ENCODE data around the gene SYT2.

SYT2 gene

DNA sequence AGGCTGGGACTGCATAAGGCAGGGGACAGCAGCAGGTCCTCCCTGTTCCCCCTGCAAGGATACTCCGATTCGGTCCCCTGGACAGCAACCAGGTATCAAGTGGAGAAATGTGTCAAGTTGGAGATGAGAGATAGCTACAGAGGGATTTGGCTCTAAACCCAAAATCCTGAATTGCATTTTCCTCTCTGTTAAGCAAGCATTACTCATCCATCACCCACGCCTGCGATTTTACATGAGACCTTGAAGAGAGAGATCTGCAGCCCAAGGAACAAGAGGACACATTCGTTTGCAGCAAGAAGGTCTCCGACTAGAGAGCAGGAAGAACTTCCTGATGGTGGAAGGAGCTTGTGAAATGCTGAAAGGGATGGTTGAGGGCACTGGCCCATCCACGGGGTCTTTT lies 21.9 kb downstream of the SYT2 start:
- Histone ChIP-seq H3K4me3 (no peak overlapping the region), H3K27me3 (peaks cover 0 to 31% of the 10 kb centered on the region in 2 donors), H3K9me3 (no peaks in the 10 kb centered on the region), H3K4me1 (no peaks in the 10 kb centered on the region), H3K36me3 (no peaks in the 10 kb centered on the region), H3K27ac (no peak overlapping the region)
- TF ChIP-seq CTCF (IDR thresholded peaks at IDR 0.05) = no peak
- intact Hi-C loops (cut with DNase I; ENCODE audit: low total_unique reads) = no loop called here
- DNase-seq = no peak

DNA sequence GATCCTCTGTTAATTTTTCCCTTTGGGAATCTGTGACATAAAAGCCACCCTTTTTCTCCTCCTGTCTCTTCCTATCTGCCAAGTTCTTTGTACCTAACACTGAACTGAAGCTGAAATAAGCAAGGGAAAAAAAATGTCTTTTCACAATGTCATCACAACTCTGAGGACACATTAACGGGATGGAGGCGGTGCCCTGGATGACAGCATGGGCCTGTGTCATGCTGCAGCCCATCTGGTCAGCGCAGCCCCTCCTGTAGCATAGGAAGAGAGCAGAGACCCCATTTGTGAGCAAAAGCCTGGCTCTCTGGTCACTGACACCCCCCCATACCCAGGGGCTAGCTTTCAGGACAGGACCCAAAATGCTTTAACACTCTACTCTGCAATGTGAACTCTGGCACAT lies 22.5 kb downstream of the SYT2 start:
- intact Hi-C loops (cut with DNase I; ENCODE audit: low total_unique reads) = no loop called here
- TF ChIP-seq CTCF (IDR thresholded peaks at IDR 0.05) = no peak
- Histone ChIP-seq H3K36me3 (no peaks in the 10 kb centered on the region), H3K27me3 (peaks cover 0 to 31% of the 10 kb centered on the region in 2 donors), H3K4me1 (no peaks in the 10 kb centered on the region), H3K9me3 (no peaks in the 10 kb centered on the region), H3K4me3 (no peak overlapping the region), H3K27ac (no peak overlapping the region)
- peak in 1 of 2 donors; percentile 55 for DNase-seq

DNA sequence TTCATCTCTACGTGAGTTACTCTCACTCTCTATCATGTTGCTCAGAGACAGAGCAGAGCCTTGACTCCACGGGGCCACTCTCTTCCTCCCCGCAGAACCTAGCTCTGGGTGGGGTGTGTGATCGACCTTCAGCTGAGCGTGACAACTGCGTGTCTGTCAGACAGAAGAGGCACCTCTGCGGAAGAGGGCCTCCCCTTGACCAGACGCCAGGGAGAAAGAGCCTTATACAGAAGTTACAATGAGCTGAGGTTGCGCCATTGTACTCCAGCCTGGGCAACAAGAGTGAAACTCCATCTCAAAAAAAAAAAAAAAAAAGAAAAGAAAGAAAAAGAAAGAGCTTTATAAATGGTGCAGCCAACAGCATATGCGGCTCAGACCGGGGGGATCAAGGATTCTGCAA lies 22.9 kb downstream of the SYT2 start:
- Histone ChIP-seq H3K27me3 (peaks cover 0 to 33% of the 10 kb centered on the region in 2 donors), H3K27ac (no peak overlapping the region), H3K4me3 (no peak overlapping the region), H3K9me3 (no peaks in the 10 kb centered on the region), H3K36me3 (no peaks in the 10 kb centered on the region), H3K4me1 (no peaks in the 10 kb centered on the region)
- intact Hi-C loops (cut with DNase I; ENCODE audit: low total_unique reads) = no loop called here
- TF ChIP-seq CTCF (IDR thresholded peaks at IDR 0.05) = no peak
- DNase-seq = peak in 1 of 2 donors; percentile 15

DNA sequence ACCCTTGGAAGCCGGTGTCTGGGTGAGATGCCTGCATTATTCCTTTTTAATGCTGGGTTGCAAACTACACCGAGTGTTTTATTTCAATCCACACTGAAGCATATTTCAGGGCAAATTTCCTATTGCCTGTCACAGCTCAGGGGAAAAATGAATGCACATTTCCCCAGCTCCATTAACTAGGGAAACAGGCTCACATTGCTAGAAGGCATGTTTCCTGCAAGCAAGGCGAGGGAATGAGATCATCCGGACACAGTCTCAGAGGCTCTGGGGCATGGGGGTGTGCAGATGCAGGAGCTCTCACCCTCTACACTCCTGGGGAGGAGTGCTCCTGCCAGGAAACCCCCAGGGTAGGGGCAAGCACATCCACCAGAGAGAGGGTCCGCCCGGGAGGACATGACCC lies 24.6 kb downstream of the SYT2 start:
- intact Hi-C loops (cut with DNase I; ENCODE audit: low total_unique reads) = no loop called here
- Histone ChIP-seq H3K9me3 (no peaks in the 10 kb centered on the region), H3K4me1 (no peaks in the 10 kb centered on the region), H3K4me3 (no peak overlapping the region), H3K27me3 (peaks cover 0 to 44% of the 10 kb centered on the region in 2 donors), H3K36me3 (no peaks in the 10 kb centered on the region), H3K27ac (no peak overlapping the region)
- DNase-seq = no peak
- TF ChIP-seq CTCF (IDR thresholded peaks at IDR 0.05) = no peak

GRCh38 chr1:202684716-202685115 lies 25.5 kb downstream of the SYT2 start:
- no peaks in the 10 kb centered on the region for H3K36me3 ChIP-seq
- no peak overlapping the region for H3K27ac ChIP-seq
- H3K4me1 ChIP-seq = no peaks in the 10 kb centered on the region
- intact Hi-C loops (cut with DNase I; ENCODE audit: low total_unique reads) = no loop called here
- peak in 1 of 2 donors; percentile 37 for DNase-seq
- no peak for TF ChIP-seq CTCF (IDR thresholded peaks at IDR 0.05)
- H3K27me3 ChIP-seq = peaks cover 0 to 39% of the 10 kb centered on the region in 2 donors
- H3K9me3 ChIP-seq = no peaks in the 10 kb centered on the region
- no peak overlapping the region for H3K4me3 ChIP-seq

- Histone ChIP-seq H3K27me3 (peaks cover 0 to 42% of the 10 kb centered on the region in 2 donors), H3K27ac (no peak overlapping the region), H3K4me3 (no peak overlapping the region), H3K36me3 (no peaks in the 10 kb centered on the region), H3K9me3 (no peaks in the 10 kb centered on the region), H3K4me1 (no peaks in the 10 kb centered on the region)
- no peak for TF ChIP-seq CTCF (IDR thresholded peaks at IDR 0.05)
- no peak for DNase-seq
- intact Hi-C loops (cut with DNase I; ENCODE audit: low total_unique reads) = no loop called here
Measured at GRCh38 chr1:202683029-202683428, 27.2 kb downstream of the SYT2 start.
